Non-pigmented ciliary epithelial cell (primary cell): ENCODE results near the gene FHIT.

Source experiments
- DNase-seq: peaks from one replicate; pipeline ENCODE4 v3.0.0-alpha.2; 2010; ENCODE audit warnings: low read depth

Gene FHIT

GRCh38 chr3:60399861-60400845 lies 851.1 kb downstream of the FHIT start:
- DNase-seq: no peak

GRCh38 chr3:60399292-60399691 lies 852.0 kb downstream of the FHIT start:
- no peak for DNase-seq

GRCh38 chr3:60395173-60395762 lies 856.0 kb downstream of the FHIT start:
- DNase-seq: no peak

GRCh38 chr3:60393946-60394345 lies 857.3 kb downstream of the FHIT start:
- no peak for DNase-seq

- DNase-seq: no peak
Observed at GRCh38 chr3:60392501-60392900, 858.8 kb downstream of the FHIT start.

- DNase-seq: no peak
Observed at GRCh38 chr3:60391292-60391691, 860.0 kb downstream of the FHIT start.

- no peak for DNase-seq
Observed at GRCh38 chr3:60388731-60389130, 862.5 kb downstream of the FHIT start.

- no peak for DNase-seq
Observed at GRCh38 chr3:60386306-60386705, 864.9 kb downstream of the FHIT start.

GRCh38 chr3:60384341-60384740 lies 866.9 kb downstream of the FHIT start:
- DNase-seq: no peak

- DNase-seq: no peak
Observed at GRCh38 chr3:60383345-60383744, 867.9 kb downstream of the FHIT start.

GRCh38 chr3:60366486-60366885 lies 884.8 kb downstream of the FHIT start:
- peak; percentile 23 for DNase-seq

GRCh38 chr3:60365360-60365759 lies 885.9 kb downstream of the FHIT start:
- no peak for DNase-seq

- no peak for DNase-seq
Observed at GRCh38 chr3:60364475-60364874, 886.8 kb downstream of the FHIT start.

- no peak for DNase-seq
Observed at GRCh38 chr3:60363817-60364216, 887.4 kb downstream of the FHIT start.

GRCh38 chr3:60355825-60356224 lies 895.4 kb downstream of the FHIT start:
- DNase-seq: no peak

GRCh38 chr3:60351481-60351880 lies 899.8 kb downstream of the FHIT start:
- no peak for DNase-seq

GRCh38 chr3:60344340-60344739 lies 906.9 kb downstream of the FHIT start:
- DNase-seq: no peak

- DNase-seq: no peak
Observed at GRCh38 chr3:60343831-60344230, 907.4 kb downstream of the FHIT start.

- no peak for DNase-seq
Observed at GRCh38 chr3:60339304-60339703, 911.9 kb downstream of the FHIT start.

- DNase-seq: no peak
Observed at GRCh38 chr3:60337421-60337820, 913.8 kb downstream of the FHIT start.

- DNase-seq: no peak
Observed at GRCh38 chr3:60336061-60336460, 915.2 kb downstream of the FHIT start.

- DNase-seq: no peak
Observed at GRCh38 chr3:60333710-60334109, 917.5 kb downstream of the FHIT start.

- DNase-seq: no peak
Observed at GRCh38 chr3:60330107-60330506, 921.1 kb downstream of the FHIT start.
